HG02759 (cell line): ENCODE data around the gene ANGPTL2.
"Not testable (repeated sequence)": the region's sequence is repeated elsewhere in the genome, so short reads cannot be mapped to it uniquely, and the experiment has no call there.

ENCODE experiments used
- ATAC-seq: cut with Tn5 transposase; IDR thresholded peaks from one replicate; pipeline ENCODE4 v1.9.1; 2021; ENCODE audit warnings: mild to moderate bottlenecking, moderate library complexity; ENCODE audit not compliant: unreplicated experiment

ANGPTL2 gene

GRCh38 chr9:127155314-127155960 lies 33.0 kb upstream of the ANGPTL2 start:
- no peak for ATAC-seq

GRCh38 chr9:127154390-127155191 lies 32.2 kb upstream of the ANGPTL2 start:
- ATAC-seq = no peak

- ATAC-seq = no peak
Observed at GRCh38 chr9:127154003-127154389, 31.6 kb upstream of the ANGPTL2 start.

- no peak for ATAC-seq
Observed at GRCh38 chr9:127153501-127153900, 31.1 kb upstream of the ANGPTL2 start.

- no peak for ATAC-seq
Observed at GRCh38 chr9:127149463-127150390, 27.3 kb upstream of the ANGPTL2 start.

- ATAC-seq = no peak
Observed at GRCh38 chr9:127149010-127149409, 26.6 kb upstream of the ANGPTL2 start.

- no peak for ATAC-seq
Observed at GRCh38 chr9:127148014-127148413, 25.6 kb upstream of the ANGPTL2 start.

GRCh38 chr9:127147251-127147650 lies 24.8 kb upstream of the ANGPTL2 start:
- ATAC-seq = no peak

GRCh38 chr9:127146841-127147240 lies 24.4 kb upstream of the ANGPTL2 start:
- ATAC-seq = not testable (repeated sequence)

- no peak for ATAC-seq
Observed at GRCh38 chr9:127144670-127145445, 22.4 kb upstream of the ANGPTL2 start.

GRCh38 chr9:127143920-127144465 lies 21.6 kb upstream of the ANGPTL2 start:
- no peak for ATAC-seq

- ATAC-seq = no peak
Observed at GRCh38 chr9:127142931-127143464, 20.6 kb upstream of the ANGPTL2 start.

GRCh38 chr9:127142291-127142690 lies 19.9 kb upstream of the ANGPTL2 start:
- ATAC-seq = no peak

GRCh38 chr9:127140842-127141675 lies 18.6 kb upstream of the ANGPTL2 start:
- ATAC-seq = no peak

- no peak for ATAC-seq
Observed at GRCh38 chr9:127140181-127140580, 17.7 kb upstream of the ANGPTL2 start.

- ATAC-seq = no peak
Observed at GRCh38 chr9:127139775-127140174, 17.3 kb upstream of the ANGPTL2 start.

GRCh38 chr9:127139071-127139731 lies 16.8 kb upstream of the ANGPTL2 start:
- no peak for ATAC-seq

- ATAC-seq = no peak
Observed at GRCh38 chr9:127138444-127138843, 16.0 kb upstream of the ANGPTL2 start.
